K562 treated with DMSO at 1 percent for 12 hours (cell line): ENCODE data around the gene GPLD1. TPM values are rescaled to one million over a fixed set of nuclear protein-coding genes. Genes with fewer than 3 reads are reported as not detected.

ENCODE experiments used
- total RNA-seq: library from RNA; unstranded; fragments of 300-600 nt; gene quantifications from 2 replicates; pipeline ENCODE4 v1.2.3, GENCODE V29; 2022; ENCODE audit not compliant: insufficient read depth

The GPLD1 gene
- total RNA-seq, result 0.84 TPM in 1 of 2 replicates, not detected in the other

GRCh38 chr6:24489470-24489869 lies at the start of gene GPLD1:
GPLD1 (minus strand) TSS chr6:24489578; CDS start chr6:24489511, 67 bp downstream.

GRCh38 chr6:24494821-24495795 lies 5.7 kb upstream of the GPLD1 start, which contains the start of gene ALDH5A1:
ALDH5A1 (plus strand) TSS chr6:24494969; CDS start chr6:24494997, 28 bp downstream.

GRCh38 chr6:24402697-24403500 lies 86.5 kb downstream of the GPLD1 start, which contains the start of gene MRS2:
MRS2 (plus strand) TSS chr6:24402936; CDS start chr6:24403047, 111 bp downstream.

Other genes starting within 250 kb of the GPLD1 start
- gene DCDC2, start 131.5 kb downstream of the GPLD1 start, total RNA-seq, result not detected in 2 replicates
- 14.8 and 33.3 TPM in 2 replicates for gene MRS2, start 86.6 kb downstream of the GPLD1 start, total RNA-seq
- gene ALDH5A1, start 5.4 kb upstream of the GPLD1 start, total RNA-seq, result 4.1 and 13.9 TPM in 2 replicates
- 0.11 and 0.14 TPM in 2 replicates for gene KIAA0319, start 156.6 kb upstream of the GPLD1 start, total RNA-seq
- gene TDP2, start 177.3 kb upstream of the GPLD1 start, total RNA-seq, result 24.9 and 49.0 TPM in 2 replicates
- 13.6 and 25.1 TPM in 2 replicates for gene ACOT13, start 177.5 kb upstream of the GPLD1 start, total RNA-seq
- 35.7 and 76.1 TPM in 2 replicates for gene C6orf62, start 229.6 kb upstream of the GPLD1 start, total RNA-seq